ENCODE data around the gene TRIM68.
A peak's percentile ranks its signal among the peaks of the same experiment; 100 is the strongest.

The TRIM68 gene

GRCh38 chr11:4606231-4607015 lies 1.6 kb downstream of the TRIM68 start:
- DNase-seq (ENCODE audit: low read depth), result peak; percentile 39
- TF ChIP-seq CTCF (conservative IDR thresholded peaks at IDR 0.05; ENCODE audit: low read length), result no peak
- H3K4me3 ChIP-seq (ENCODE audit: low read length), result peak overlapping the region; percentile 82; the same call in 1 of the 2 replicates

GRCh38 chr11:4605057-4605456 lies 3.0 kb downstream of the TRIM68 start:
- no peak for DNase-seq (ENCODE audit: low read depth)
- no peak for TF ChIP-seq CTCF (conservative IDR thresholded peaks at IDR 0.05; ENCODE audit: low read length)
- no peak overlapping the region for H3K4me3 ChIP-seq (ENCODE audit: low read length)

GRCh38 chr11:4593739-4594138 lies 14.3 kb downstream of the TRIM68 start, which contains the start of gene OR52I1:
Gene OR52I1, plus strand, starts transcription at chr11:4594039. Its CDS starts 0 bp downstream, at chr11:4594039.
- no peak for TF ChIP-seq CTCF (conservative IDR thresholded peaks at IDR 0.05; ENCODE audit: low read length)
- H3K4me3 ChIP-seq (ENCODE audit: low read length), result no peak within 1 kb of the TSS
- no peak for DNase-seq (ENCODE audit: low read depth)

- H3K4me3 ChIP-seq (ENCODE audit: low read length), result no peak overlapping the region
- no peak for TF ChIP-seq CTCF (conservative IDR thresholded peaks at IDR 0.05; ENCODE audit: low read length)
- no peak for DNase-seq (ENCODE audit: low read depth)
These were observed 19.0 kb downstream of the TRIM68 start for GRCh38 chr11:4589017-4589416.

- no peak within 1 kb of the TSS for H3K4me3 ChIP-seq (ENCODE audit: low read length)
- no peak for TF ChIP-seq CTCF (conservative IDR thresholded peaks at IDR 0.05; ENCODE audit: low read length)
- no peak for DNase-seq (ENCODE audit: low read depth)
These were observed 26.6 kb downstream of the TRIM68 start, which contains the start of gene OR52I2 for GRCh38 chr11:4581443-4581842. Gene OR52I2, plus strand, starts transcription at chr11:4581743.

- no peak for TF ChIP-seq CTCF (conservative IDR thresholded peaks at IDR 0.05; ENCODE audit: low read length)
- DNase-seq (ENCODE audit: low read depth), result no peak
- H3K4me3 ChIP-seq (ENCODE audit: low read length), result no peak overlapping the region
These were observed 27.9 kb downstream of the TRIM68 start for GRCh38 chr11:4580124-4580523.

- no peak for DNase-seq (ENCODE audit: low read depth)
- no peak overlapping the region for H3K4me3 ChIP-seq (ENCODE audit: low read length)
- no peak for TF ChIP-seq CTCF (conservative IDR thresholded peaks at IDR 0.05; ENCODE audit: low read length)
These were observed 29.4 kb downstream of the TRIM68 start for GRCh38 chr11:4578624-4579023.

All from AG10803 (cell line).